CD4-positive, alpha-beta T cell treated with Interleukin-21 for 1 hour (primary cell): Measurements from ENCODE around the gene RBM20.
"Not testable (repeated sequence)": the region's sequence is repeated elsewhere in the genome, so short reads cannot be mapped to it uniquely, and the experiment has no call there.

ENCODE experiments used
- DNase-seq: peaks from one replicate; pipeline ENCODE4 v3.0.0-alpha.2; 2020

The RBM20 gene

DNA sequence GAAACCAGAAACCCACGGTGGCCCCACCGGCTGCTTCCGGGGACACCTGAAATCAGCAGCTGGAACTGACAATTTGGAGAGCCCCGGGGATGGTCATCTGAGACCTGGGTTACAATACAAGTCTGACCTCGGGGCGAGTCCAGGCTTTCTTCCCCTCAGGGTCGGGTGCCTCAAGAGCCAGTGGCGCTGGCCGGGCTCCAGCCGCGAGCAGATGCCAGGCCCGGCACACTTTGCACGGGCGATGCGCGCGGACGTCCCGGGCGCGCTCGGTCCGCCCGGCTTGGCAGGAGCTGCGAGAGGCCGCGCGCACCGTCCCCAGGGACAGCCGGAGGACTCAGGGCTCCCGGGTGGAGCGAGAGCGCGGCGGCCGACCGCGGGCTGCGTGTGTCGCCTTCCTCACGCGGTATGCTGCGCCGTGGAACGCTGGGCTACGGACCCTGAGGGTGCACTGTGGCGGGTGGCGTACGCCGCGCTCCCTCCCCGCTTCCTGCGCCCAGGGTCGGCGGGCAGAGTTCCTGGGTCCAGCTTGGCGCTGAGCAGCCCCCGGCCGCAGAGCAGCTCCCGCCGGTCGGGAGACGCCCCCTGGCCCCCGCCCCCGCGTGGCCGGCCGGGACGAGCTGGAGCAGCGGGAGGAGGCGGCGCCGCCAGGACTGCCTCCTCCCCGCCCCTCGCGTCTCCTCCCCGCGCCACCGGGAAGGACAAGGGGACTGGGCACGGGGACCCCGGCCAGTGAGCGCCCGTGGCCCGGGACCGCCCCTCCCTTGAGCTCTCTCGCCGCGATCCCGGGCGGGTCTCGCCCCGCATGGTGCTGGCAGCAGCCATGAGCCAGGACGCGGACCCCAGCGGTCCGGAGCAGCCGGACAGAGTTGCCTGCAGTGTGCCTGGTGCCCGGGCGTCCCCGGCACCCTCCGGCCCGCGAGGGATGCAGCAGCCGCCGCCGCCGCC lies at the start of gene RBM20:
Gene RBM20 (plus strand): TSS at position 684 of the 945 bp plus-strand sequence. CDS start 119 bp downstream, at position 803.
- DNase-seq: no peak

DNA sequence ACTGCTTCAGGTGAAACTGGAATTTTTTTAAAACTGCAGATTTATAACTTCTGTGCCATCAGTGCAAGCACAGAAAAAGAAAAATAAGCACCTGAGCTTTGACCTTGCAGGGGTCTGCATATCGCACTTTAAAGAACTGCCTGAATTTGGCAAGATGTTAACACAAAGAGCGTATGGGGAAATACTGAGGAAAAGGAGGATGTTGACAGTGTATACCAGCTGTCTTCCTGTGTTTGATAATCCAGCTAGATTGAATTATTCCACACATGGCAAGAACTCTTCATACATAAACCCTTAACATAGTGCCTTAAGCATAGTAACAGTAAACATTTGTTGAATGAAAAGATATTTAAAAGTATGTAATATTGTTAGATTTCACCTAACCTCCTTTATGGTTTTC lies 46.7 kb upstream of the RBM20 start:
- DNase-seq: no peak

DNA sequence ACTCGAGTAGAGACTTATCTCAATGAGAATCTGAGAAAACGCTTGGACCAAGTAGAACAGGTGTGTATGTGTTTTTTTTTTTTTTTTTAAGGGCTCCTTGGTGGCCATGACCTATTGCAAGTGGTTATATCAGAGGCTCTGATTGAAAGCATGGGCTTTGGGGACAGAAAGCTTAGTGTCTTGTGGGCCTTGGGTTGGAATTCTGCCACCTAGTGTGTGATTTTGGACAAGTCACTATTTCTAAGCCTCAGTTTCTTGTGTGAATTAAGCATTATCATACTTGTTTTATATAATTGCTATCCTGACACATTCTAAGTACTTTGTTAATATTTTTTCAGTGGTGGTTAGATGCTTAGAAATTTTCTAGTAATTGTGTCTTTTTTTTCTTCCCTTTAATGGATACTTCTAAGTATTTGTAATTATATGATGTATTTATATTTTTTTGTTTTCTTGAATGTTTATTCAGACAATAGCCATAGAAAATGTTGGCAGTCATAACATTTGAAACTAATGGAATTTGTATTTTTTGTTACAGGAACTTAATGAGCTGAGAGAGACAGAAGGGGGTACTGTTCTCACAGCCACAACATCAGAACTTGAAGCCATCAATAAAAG lies 43.5 kb upstream of the RBM20 start:
- peak; percentile 58 for DNase-seq

DNA sequence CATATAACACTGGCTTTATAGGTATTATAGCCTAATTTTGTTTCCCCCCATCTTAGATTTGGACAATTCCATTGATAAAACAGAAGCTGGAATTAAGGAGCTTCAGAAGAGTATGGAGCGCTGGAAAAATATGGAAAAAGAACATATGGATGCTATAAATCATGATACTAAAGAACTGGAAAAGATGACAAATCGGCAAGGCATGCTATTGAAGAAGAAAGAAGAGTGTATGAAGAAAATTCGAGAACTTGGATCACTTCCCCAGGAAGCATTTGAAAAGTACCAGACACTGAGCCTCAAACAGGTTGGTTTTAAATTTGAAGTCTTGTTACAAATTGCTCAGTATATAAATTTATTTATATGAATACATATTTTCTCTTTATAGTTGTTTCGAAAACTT lies 42.6 kb upstream of the RBM20 start:
- no peak for DNase-seq

DNA sequence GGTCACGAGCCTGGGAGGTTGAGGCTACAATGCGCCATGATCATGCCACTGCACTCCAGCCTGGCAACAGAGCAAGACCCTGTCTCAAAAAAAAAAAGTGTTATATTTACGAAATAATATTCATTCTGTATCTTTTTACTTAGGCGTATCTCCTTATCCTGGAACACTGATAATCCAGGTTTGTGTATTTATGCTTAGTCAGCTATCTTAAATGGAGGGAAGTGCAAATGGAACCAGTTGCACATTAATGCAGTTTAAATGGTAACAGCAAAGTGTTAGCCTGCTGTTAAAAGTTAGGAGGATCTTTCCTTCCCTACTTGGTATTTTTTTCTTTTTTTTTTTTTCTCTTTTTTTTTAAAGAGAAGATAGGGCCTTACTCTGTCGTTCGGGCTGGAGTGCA lies 36.0 kb upstream of the RBM20 start:
- no peak for DNase-seq

DNA sequence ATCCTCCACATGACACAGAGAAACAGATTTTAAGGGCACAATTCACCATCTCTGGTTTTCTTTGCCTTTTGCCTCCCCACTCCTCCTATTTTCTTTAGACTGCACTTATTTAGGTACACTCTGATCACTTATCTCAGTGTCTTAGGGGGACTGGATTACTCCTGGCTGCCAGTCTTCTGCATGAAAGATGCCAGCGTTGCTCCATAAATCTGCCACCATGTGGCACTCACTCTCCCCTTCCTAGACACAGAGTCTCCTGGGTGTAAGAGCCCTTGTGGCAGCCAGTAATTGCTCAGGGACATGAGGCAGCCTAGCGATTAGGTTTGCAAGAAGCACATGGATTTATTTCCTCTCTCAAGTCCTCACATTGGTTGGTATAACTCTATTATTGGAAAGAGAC lies 34.5 kb upstream of the RBM20 start:
- DNase-seq: no peak

DNA sequence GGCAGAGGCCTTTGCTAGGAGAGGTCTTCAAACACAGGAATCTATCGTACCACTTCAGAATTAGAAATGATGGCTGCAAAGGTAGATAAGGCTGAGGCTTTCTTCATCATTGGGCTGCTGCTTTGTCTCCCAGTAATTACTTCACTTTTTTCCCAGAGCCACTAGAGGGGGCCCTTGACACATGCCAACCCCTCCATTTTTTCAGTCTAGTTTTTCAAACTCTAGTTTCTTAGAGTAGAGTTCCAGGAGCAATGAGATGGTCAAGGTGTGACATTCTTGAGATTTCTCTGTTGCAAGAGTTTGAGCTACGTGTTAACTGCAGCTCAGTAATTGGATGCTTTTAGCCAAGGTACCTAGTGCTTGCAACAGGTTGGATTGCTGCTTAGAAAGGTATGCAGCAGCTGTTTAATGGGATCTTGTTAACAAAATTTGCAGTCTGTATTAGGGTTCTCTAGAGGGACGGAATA lies 33.8 kb upstream of the RBM20 start:
- DNase-seq: peak; percentile 64

DNA sequence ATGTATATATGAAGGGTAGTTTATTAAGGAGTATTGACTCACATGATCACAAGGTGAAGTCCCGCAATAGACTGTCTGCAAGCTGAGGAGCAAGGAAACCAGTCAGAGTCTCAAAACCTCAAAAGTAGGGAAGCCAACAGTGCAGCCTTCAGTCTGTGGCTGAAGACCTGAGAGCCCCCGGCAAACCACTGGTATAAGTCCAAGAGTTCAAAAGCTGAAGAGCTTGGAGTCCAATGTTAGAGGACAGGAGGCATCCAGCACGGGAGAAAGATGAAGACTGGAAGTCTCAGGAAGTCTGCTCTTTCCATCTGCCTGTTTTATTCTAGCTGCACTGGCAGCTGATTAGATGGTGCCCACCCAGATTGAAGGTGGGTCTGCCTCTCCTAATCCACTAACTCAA lies 33.4 kb upstream of the RBM20 start:
- DNase-seq: not testable (repeated sequence)

DNA sequence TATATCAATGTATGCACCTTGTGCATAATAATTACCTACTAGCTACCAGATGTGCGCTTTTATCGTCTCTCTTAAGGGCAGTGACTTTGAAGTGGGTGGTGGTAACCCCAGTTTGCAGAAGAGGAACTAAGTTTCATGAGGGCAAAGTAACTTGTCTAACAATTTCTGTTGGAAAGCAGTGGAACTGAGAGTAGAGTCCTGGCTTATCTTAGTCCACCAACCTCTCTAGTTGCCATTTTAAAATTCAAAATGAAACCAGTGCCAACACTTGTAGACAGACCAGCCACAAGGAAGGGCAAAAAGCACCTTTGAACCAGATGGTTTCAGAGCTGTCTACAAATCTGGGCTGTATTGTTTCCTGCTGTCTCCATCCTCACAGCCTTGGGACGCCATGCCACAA lies 32.0 kb upstream of the RBM20 start:
- DNase-seq: no peak

DNA sequence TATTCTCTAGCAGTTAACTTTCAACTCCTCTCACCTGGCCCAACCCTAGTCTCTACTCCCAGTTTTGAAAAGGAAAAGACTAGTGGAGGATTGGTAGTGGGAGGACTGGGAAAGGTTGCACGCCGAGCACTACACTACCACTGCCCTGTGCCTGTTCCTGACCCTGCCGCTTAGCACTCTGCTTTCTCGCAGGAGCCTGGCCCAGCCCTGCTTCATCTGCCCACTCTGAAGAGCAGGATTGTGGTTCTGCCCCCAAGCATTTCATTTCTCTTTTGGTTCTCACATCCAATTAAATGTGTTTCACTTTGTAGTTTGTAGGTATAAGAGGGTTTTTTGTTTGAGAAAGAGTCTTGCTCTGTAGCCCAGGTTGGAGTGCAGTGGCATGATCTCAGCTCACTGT lies 31.5 kb upstream of the RBM20 start:
- no peak for DNase-seq

DNA sequence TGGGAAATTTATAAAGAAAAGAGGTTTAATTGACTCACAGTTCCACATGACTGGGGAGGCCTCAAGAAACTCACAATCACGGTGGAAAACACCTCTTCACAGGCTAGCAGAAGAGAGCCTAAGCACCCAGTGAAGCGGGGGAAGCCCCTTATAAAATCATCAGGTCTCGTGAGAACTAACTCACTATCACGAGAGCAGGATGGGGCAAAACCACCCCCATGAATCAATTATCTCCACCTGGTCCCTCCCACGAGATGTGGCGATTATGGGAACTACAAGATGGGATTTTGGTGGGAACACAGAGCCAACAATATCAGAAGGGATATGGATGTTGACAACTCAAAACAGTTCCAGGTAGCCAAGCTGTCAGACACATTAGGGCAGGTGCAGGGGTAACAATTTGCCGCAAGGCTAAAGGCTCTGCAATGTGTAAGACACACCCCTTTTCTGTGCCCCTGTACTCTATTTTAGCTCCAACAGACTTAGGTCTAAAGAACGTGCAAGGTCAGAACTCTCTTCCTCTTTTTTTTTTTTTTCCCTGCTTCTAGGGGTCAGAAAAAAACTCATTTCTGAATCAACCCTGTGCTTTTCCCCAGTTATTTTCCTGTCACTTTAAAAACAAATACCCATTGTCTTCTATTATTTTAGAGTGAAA lies 30.7 kb upstream of the RBM20 start:
- no peak for DNase-seq

DNA sequence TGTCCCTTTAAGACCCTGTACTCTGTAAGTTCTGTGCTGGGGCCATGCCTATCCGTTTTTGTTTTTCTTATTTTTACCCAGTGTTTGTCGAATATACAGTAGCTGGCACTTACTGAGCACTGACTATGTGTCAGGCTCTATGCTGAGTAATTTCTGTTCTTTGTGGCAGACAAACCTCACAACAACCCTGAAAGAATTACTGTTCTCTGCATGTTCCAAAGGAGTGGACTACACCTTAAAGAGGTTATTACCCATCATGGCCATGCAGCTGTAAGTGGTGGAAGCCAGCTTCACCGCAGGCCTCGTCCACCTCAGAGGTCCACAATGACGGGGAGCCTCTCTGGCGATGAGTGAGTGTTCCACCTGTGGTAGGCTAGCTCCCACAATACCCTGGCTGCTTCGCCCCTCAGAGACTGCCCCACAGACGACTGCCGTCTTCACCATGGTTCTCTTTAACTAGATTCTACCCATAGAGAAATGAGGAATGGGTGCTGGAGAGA lies 30.1 kb upstream of the RBM20 start:
- no peak for DNase-seq

DNA sequence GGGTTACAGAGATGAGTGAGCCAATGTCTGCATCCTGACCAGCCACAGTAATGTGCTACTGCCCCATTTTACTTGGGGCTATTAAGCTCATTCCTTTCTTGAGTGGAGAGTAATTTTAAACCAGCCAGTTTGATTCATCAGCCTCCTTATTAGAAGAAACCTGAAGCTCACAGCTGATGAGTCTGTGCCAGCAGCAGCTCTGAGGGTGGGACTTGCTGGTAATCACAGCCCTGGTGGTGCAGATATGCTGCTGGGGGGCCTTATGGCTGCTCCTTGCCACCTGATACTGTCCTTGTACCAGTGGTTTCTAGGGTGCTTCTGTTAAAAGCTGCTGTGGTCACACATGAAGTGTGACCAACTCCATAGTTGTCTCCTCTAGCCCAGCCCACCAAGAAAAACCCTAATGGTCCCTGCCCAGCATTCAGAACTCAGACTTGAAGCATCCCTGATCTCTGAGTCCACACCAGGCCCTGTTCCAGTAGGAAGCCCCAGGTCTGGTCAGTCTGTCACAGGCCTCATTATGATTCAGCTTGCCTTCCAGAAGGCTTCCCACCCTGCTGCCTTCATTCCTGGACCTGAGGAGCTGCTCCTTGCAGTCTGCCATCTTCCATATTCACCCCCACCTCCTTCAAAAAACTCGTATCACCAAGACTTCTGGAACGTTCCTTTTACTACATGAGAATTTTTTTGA lies 28.9 kb upstream of the RBM20 start:
- DNase-seq: no peak

DNA sequence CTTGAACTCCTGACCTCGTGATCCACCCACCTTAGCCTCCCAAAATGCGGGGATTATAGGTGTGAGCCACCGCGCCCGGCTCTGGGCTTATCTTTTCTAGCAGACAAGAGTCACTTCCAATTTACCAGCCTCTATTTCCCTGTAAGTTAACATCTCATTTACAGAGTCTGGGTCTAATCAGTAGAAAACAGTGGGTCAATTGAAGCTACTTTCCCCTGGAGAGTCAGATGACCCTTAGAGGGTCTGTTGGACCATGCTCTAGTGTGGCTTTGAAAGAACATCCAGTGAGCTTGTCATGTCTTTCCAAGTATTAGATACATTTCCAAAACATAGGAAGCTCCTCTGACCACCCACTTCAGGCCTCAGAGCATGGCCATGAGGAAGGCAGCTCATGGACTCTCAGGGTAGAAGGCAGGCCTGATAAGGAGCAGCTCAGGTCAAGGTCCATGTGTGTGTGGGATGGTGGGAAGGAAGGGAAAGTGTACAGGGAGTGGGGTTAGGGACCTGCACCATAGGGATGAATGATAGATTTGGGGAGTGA lies 27.6 kb upstream of the RBM20 start:
- no peak for DNase-seq

DNA sequence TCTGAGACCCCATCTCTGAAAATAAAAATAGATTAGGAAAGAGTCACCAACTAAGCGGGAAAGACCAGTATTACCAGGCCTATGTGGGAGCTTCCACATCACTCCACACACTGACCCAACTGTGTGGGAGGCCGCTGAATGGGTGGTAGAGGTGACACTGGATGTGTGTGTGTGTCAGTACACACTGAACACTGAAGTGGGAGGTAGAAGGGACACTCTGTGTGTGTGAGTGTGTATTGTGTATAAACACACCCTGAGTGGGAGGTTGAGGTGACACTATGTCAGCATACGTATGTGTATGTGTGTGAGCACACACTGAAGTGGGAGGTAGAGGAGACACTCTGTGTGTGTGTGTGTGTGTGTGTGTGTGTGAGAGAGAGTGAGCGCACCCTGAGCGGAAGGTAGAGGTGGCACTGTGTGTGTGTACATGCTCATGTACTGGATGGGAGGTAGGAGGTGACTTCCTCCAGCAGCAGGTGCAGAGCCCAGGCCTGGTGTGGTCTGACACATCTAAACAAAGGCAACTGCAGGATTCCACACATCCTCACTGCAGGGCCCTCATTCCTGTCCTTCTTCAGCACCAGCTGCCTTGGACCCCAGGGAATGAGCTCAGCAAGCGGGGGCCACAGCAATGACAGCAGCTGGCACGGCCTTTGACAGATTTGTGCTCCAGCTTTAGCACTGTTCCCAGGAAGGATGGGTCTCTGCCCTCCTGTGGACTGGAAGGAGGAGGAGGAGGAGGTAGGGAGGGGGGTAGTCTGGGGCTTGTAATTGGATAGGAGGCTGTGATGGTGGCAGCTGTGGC lies 26.5 kb upstream of the RBM20 start:
- DNase-seq: no peak

DNA sequence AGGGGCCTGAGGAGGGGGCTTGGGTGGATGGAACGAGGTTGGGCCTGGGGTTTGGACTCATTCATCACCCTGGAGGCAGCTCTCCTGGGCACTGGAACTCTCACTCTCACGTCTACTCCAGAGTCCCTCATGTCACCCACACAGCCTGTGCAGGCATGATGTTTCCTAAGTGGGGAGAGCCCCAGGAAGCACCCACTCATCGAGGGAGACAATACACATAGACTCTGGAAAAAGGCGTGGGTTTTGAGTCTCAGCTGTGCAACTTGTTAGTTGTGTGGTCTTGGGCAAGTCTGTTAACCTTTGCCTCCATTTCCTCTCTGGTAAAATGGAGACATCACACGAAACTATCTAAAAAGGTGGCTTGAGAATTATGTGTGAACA lies 25.9 kb upstream of the RBM20 start:
- no peak for DNase-seq

DNA sequence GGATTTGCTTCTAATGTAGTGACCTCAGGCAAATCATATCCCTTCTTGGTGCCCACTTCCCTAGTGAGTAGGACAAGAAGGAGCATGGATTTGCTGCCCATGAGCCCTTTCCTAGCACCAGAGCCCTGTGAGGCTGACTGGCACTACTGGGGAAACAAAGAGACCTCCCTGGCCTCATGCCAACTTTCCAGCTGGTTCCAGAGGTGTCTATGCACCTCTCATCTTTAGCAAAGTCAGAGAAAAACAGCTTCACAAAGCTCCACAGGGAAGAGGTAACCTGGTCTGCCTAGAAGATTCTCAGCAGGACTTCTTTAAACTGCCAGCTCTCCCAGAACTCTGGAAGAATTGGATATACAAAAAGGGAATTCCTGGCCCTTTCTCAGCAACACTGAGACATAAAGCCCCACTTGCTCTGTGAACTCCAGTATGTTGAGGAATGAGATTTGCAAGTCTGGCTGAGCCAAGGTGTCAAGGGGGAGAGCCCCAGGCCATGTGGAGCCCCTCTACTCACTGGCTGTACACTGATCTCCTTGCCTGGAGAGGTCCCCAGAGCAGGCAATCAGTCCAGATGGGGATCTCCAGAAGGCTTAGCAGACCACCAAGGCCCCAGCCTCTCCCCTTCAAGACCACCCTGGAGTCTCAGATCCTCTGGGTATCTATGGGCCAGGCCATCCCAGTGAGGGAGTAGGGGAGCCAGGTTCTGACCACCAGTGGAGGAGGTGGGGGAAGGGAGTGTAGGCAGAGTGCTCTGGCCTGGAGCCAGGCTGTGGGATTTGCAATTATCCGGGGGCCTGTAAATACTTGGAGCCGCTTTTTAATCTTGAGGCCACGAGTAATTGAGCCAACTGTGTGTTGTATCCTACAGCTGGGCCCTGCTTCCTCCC lies 24.4 kb upstream of the RBM20 start:
- no peak for DNase-seq

DNA sequence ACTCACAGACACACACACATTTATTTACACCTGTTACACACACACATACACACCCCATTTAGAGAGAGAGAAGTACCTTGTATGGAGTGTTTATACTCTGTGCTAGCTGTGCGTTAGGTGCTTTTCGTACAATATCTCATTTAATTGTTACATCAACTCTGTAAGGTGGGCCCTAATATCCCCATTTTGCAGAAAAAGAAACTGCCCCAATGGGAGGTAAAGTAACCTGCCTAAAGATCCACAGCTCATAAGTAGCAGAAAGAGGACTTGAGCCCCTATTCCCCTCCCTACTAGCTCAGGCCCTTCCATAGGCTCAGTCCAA lies 23.8 kb upstream of the RBM20 start:
- no peak for DNase-seq

DNA sequence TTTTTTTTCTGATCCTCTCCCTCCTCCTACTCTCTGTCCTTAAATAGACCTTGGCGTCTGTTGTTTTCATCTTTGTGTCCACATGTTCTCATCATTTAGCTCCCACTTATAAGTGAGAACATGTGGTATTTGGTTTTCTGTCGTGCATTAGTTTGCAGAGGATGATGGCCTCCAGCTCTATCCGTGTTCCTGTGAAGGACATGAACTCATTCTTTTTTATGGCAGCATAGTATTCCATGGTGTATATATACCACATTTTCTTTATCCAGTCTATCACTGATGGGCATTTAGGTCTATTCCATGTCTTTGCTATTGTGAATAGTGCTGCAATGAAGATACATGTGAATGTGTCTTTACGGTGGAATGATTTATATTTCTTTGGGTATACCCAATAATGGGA lies 20.8 kb upstream of the RBM20 start:
- not testable (repeated sequence) for DNase-seq

DNA sequence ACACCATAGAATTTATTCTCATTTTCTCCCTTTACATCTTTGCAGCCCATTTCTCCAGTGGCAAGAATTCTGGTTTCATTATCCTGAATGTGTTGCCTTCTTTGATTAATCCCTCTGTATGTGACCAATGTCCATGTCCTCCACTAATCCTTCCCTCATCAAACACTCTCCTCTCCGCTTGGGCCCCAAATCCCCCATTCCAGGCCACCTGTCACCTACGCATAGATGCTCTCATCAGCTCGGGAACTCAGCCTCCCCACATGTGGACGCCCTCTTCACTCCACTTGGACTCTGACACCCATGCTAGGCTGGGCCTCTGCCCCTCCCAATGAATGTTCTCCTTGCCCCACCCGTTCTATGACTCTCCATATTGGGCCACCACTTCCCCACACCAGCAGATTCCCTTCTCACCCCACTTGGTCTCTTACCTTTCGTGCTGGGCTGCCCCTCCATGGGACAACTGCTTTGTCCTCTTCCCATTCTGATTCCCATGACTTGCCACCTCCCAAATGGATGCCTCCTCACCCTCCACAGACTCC lies 18.7 kb upstream of the RBM20 start:
- DNase-seq: no peak
